Smooth muscle cell (in vitro differentiated cells): ENCODE measurements around the gene TUFT1. TPM values are rescaled to one million over a fixed set of nuclear protein-coding genes. Genes with fewer than 3 reads are reported as not detected.

ENCODE experiments used
- DNase-seq: peaks from one replicate; lab custom pipeline; 2025; ENCODE audit not compliant: unreplicated experiment; lab: John Stamatoyannopoulos, UW
- H2AFZ ChIP-seq: fragments of 200-600 bp; sonication (generic); 2 replicates; pipeline ENCODE4 v1.6.0; 2016; ENCODE audit warnings: antibody characterized with exemption, low read depth, mild to moderate bottlenecking
- H3F3A ChIP-seq: fragments of 200-600 bp; sonication (generic); 2 replicates; pipeline ENCODE4 v1.6.0; 2017; ENCODE audit warnings: antibody characterized with exemption, low read depth
- H3K27ac ChIP-seq: fragments of 200-600 bp; sonication (generic); 2 replicates; pipeline ENCODE4 v1.5.1; 2016; ENCODE audit warnings: low read depth, mild to moderate bottlenecking
- H3K27me3 ChIP-seq: fragments of 200-600 bp; sonication (generic); 2 replicates; pipeline ENCODE4 v1.6.1; 2016; ENCODE audit warnings: low read depth, mild to moderate bottlenecking
- H3K36me3 ChIP-seq: fragments of 200-600 bp; sonication (generic); 2 replicates; pipeline ENCODE4 v1.5.1; 2016; ENCODE audit warnings: low read depth
- H3K4me1 ChIP-seq: fragments of 200-600 bp; sonication (generic); 2 replicates; pipeline ENCODE4 v1.5.1; 2016; ENCODE audit warnings: low read depth
- H3K4me2 ChIP-seq: fragments of 200-600 bp; sonication (generic); 2 replicates; pipeline ENCODE4 v1.6.0; 2016; ENCODE audit warnings: mild to moderate bottlenecking
- H3K4me3 ChIP-seq: fragments of 200-600 bp; sonication (generic); 2 replicates; pipeline ENCODE4 v1.5.1; 2016; ENCODE audit warnings: mild to moderate bottlenecking
- H3K79me2 ChIP-seq: fragments of 200-600 bp; sonication (generic); 2 replicates; pipeline ENCODE4 v1.6.0; 2016; ENCODE audit warnings: low read depth, mild to moderate bottlenecking
- H3K9ac ChIP-seq: fragments of 200-600 bp; sonication (generic); 2 replicates; pipeline ENCODE4 v1.6.0; 2016; ENCODE audit warnings: low read depth
- H3K9me3 ChIP-seq: fragments of 200-600 bp; sonication (generic); replicated peaks from 2 replicates; pipeline ENCODE4 v1.5.1; 2016; ENCODE audit warnings: low read depth
- H4K20me1 ChIP-seq: fragments of 200-600 bp; sonication (generic); 2 replicates; pipeline ENCODE4 v1.6.0; 2016; ENCODE audit warnings: low read depth
- CTCF ChIP-seq: fragments of 200-600 bp; sonication (generic); IDR thresholded peaks from 2 replicates; pipeline ENCODE4 v1.5.1; 2017; ENCODE audit warnings: borderline replicate concordance, mild to moderate bottlenecking, antibody characterized with exemption; ENCODE audit not compliant: insufficient read depth, poor library complexity, severe bottlenecking
- WGBS: methylation state at CpG from one replicate; pipeline ENCODE4 v1.1.7; 2016; ENCODE audit warnings: low lambda C conversion rate; 5-methylcytosine and 5-hydroxymethylcytosine counted together
- polyA plus RNA-seq: library from polyadenylated mRNA; unstranded; fragments of >200 nt; fragmentation: Nextera tagmentation; extraction: Ambion mirVana; gene quantifications from 2 replicates; pipeline ENCODE4 v1.2.1, GENCODE V29; 2016
- total RNA-seq: library from RNA; depleted of rRNA; stranded (reverse); fragments of >200 nt; gene quantifications from 2 replicates; pipeline ENCODE4 v1.2.3, GENCODE V29; 2014

TUFT1 gene
- total and polyA plus RNA-seq, 2 experiments from 2014 or later: 15.1 to 20.0 TPM

DNA sequence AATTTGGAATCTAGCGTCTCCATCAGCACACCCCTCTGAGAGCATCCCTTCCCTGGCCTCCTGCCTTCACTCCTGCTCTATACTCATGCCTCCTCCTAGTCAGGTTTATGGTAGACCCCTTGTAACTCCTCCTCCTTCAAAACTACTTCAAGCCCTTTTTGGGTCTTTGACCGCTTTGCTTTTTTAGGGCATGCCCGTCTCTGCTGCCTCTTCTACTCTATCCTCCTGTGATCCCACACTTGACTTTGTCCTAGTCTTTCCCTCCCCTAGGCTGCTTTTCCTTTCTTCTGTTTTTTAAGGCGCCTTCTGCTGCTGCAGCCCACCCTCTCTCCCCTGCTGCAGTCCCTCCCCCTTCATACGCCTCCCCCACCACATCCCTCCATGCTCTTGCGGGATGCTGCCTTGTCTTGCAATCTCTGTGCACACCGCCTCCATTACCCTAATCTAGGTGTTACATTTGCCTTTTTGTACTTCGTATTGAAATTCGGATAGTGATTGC lies 73.2 kb downstream of the TUFT1 start:
- peaks cover under 1% of the 10 kb centered on the region for H3F3A ChIP-seq
- H3K9ac ChIP-seq: no peak overlapping the region
- H3K9me3 ChIP-seq: no peaks in the 10 kb centered on the region
- H3K4me2 ChIP-seq: peak overlapping the region; percentile 93
- H2AFZ ChIP-seq: no peak overlapping the region
- no peaks in the 10 kb centered on the region for H3K36me3 ChIP-seq
- H3K4me1 ChIP-seq: peaks cover 15% of the 10 kb centered on the region
- peaks cover 44% of the 10 kb centered on the region for H4K20me1 ChIP-seq
- no peaks in the 10 kb centered on the region for H3K27me3 ChIP-seq
- no peak for TF ChIP-seq CTCF
- H3K79me2 ChIP-seq: peaks cover 44% of the 10 kb centered on the region
- DNase-seq: no peak
- no peak overlapping the region for H3K27ac ChIP-seq
- peak overlapping the region; percentile 96 for H3K4me3 ChIP-seq
- 6% methylated on average over 9 of the region's 9 CpGs for WGBS

GRCh38 chr1:151615711-151616504 lies 75.8 kb downstream of the TUFT1 start:
- Histone ChIP-seq H3K27me3 (no peaks in the 10 kb centered on the region), H3K9me3 (no peaks in the 10 kb centered on the region), H3K4me2 (peak overlapping the region; percentile 52), H3K27ac (peak overlapping the region; percentile 59), H3F3A (peaks cover 24% of the 10 kb centered on the region), H2AFZ (no peak overlapping the region), H3K36me3 (no peaks in the 10 kb centered on the region), H3K9ac (no peak overlapping the region), H3K79me2 (peaks cover 65% of the 10 kb centered on the region), H4K20me1 (peaks cover 68% of the 10 kb centered on the region), H3K4me3 (no peak overlapping the region), H3K4me1 (peaks cover 31% of the 10 kb centered on the region)
- WGBS: 47% methylated on average over 4 of the region's 4 CpGs
- DNase-seq: no peak
- TF ChIP-seq CTCF: no peak

DNA sequence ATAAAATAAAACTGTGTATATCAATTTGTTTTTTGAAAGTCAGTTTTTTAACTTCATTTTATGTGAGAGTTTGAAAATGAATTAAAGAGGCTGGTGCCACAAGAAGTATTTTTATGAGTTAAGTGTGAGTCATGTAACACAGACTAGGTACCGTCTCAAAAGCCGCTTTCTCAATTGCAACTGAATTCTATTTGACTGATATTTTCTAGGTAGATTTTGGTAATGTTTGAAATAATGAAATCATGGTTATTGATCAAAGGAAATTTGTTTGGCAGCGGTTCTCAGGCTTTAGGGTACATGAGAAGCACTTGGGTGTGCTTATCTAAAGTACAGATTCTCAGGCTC lies 76.4 kb downstream of the TUFT1 start:
- no peaks in the 10 kb centered on the region for H3K36me3 ChIP-seq
- peak overlapping the region; percentile 52 for H3K4me2 ChIP-seq
- no peaks in the 10 kb centered on the region for H3K9me3 ChIP-seq
- no peak overlapping the region for H3K4me3 ChIP-seq
- peaks cover 34% of the 10 kb centered on the region for H3K4me1 ChIP-seq
- H4K20me1 ChIP-seq: peaks cover 74% of the 10 kb centered on the region
- TF ChIP-seq CTCF: no peak
- H3K27me3 ChIP-seq: no peaks in the 10 kb centered on the region
- peaks cover 29% of the 10 kb centered on the region for H3F3A ChIP-seq
- peak overlapping the region; percentile 59 for H3K27ac ChIP-seq
- H3K79me2 ChIP-seq: peaks cover 67% of the 10 kb centered on the region
- WGBS: 39% methylated on average over 3 of the region's 3 CpGs
- no peak overlapping the region for H3K9ac ChIP-seq
- no peak for DNase-seq
- H2AFZ ChIP-seq: no peak overlapping the region

DNA sequence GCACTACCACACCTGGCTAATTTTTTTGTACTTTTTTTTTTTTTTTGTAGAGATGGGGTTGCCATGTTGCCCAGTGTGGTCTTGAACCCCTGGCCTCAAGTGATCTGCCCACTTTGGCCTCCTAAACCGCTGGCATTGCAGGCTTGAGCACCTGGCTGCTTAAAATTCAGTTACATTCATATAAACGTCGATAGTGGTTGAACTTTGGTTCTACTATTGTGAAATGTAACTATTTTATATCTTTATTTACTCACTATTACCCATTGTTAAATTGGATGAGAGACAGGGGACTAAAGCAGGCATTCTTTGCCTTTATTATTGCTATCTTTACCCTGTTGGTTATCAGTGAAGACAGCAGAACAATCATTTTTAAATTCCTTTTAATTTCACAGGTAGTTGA lies 77.9 kb downstream of the TUFT1 start:
- Histone ChIP-seq H3K9me3 (no peaks in the 10 kb centered on the region), H3K4me2 (no peak overlapping the region), H2AFZ (no peak overlapping the region), H3K9ac (no peak overlapping the region), H3K27me3 (no peaks in the 10 kb centered on the region), H3K36me3 (no peaks in the 10 kb centered on the region), H3F3A (peaks cover 41% of the 10 kb centered on the region), H3K4me3 (no peak overlapping the region), H3K79me2 (peaks cover 71% of the 10 kb centered on the region), H3K27ac (no peak overlapping the region), H4K20me1 (peaks cover 85% of the 10 kb centered on the region), H3K4me1 (peaks cover 37% of the 10 kb centered on the region)
- no peak for TF ChIP-seq CTCF
- no peak for DNase-seq
- WGBS: 97% methylated on average over 3 of the region's 3 CpGs
